ENCODE results near the gene SEMA4G. TPM values are rescaled to one million over a fixed set of nuclear protein-coding genes. Genes with fewer than 3 reads are reported as not detected.
A peak's percentile ranks its signal among the peaks of the same experiment; 100 is the strongest.

Gene SEMA4G
- total and polyA plus RNA-seq, 2 of the 4 experiments (the other 2 are of a cell fraction), result 0.90 to 8.7 TPM

GRCh38 chr10:101002456-101002855, 33.2 kb downstream of the SEMA4G start:
- CTCF ChIA-PET, result interaction anchor here (1.5 to 3.2 kb wide), 2 partner anchors 9 to 12 kb away, joined by 4 to 10 read pairs; no protein-coding TSS in a partner anchor
- DNase-seq, result no peak
- peak overlapping the region; percentile 76 for H3K9ac ChIP-seq (ENCODE audit: low read depth, low read length)

More at GRCh38 chr10:101002456-101002855, 33.2 kb downstream of the SEMA4G start:
- dilution Hi-C loops (cut with HindIII; ENCODE audit: low sequenced_read_pairs, unreplicated experiment), result no loop called here
- Histone ChIP-seq H2BK5ac (ENCODE audit: low read depth, low read length, poor library complexity, severe bottlenecking) (peak overlapping the region; percentile 57), H4K5ac (ENCODE audit: low read depth, low read length) (no peak overlapping the region), H3K27ac (ENCODE audit: insufficient read depth, low read length) (peak overlapping the region; percentile 91), H3K36me3 (ENCODE audit: control insufficient read depth, insufficient read depth, low read length) (peaks cover 47% of the 10 kb centered on the region), H2AFZ (replicated peaks; ENCODE audit: low read length, poor library complexity) (no peak overlapping the region), H3K4me1 (ENCODE audit: control insufficient read depth, insufficient read depth, low read length) (peaks cover 33% of the 10 kb centered on the region), H2AK5ac (ENCODE audit: low read depth, low read length) (peak overlapping the region; percentile 56; the same call in 1 of the 2 replicates), H2BK20ac (ENCODE audit: low read depth, low read length) (no peak overlapping the region), H3K9me3 (ENCODE audit: control insufficient read depth, insufficient read depth, low read length) (no peaks in the 10 kb centered on the region), H4K8ac (ENCODE audit: low read depth in 2 of 2, low read length in 2 of 2) (no peak overlapping the region), H3K27me3 (ENCODE audit: control insufficient read depth, insufficient read depth, low read length) (no peaks in the 10 kb centered on the region), H3K14ac (replicated peaks; ENCODE audit: low read depth, low read length) (0 out of 2 replicates have a peak overlapping the region, but pooled peaks have one; percentile 14), H3K4me2 (ENCODE audit: low read depth, low read length) (peak overlapping the region; percentile 92; the same call in 1 of the 2 replicates), H3K4ac (ENCODE audit: low read depth, low read length) (peak overlapping the region; percentile 24), H3K9me1 (ENCODE audit: insufficient read depth, low read length) (peaks cover 4% of the 10 kb centered on the region; the same call in 1 of the 2 replicates), H4K20me1 (ENCODE audit: insufficient read depth, low read length) (peaks cover 64% of the 10 kb centered on the region), H3K56ac (ENCODE audit: extremely low read depth, insufficient read depth, low read length) (no peak overlapping the region), H3K18ac (ENCODE audit: low read depth, low read length) (no peak overlapping the region), H2AK9ac (replicated peaks; ENCODE audit: low read depth, low read length, poor library complexity) (peak overlapping the region; percentile 21), H2BK120ac (ENCODE audit: low read depth, low read length) (no peak overlapping the region), H3K4me3 (ENCODE audit: insufficient read depth, low read depth, low read length) (no peak overlapping the region), H2BK15ac (ENCODE audit: low read depth, low read length) (no peak overlapping the region), H4K91ac (ENCODE audit: insufficient read depth, low read depth, low read length) (no peak overlapping the region), H3K79me1 (ENCODE audit: low read depth in 1 of 2, low read length in 2 of 2) (peaks cover 22 to 73% of the 10 kb centered on the region in 2 experiments), H3K23ac (ENCODE audit: low read depth, low read length) (peak overlapping the region; percentile 15; the same call in 1 of the 2 replicates)
- intact Hi-C loops (cut with micrococcal nuclease), result no loop called here
- in situ Hi-C loops (cut with MboI; ENCODE audit: low sequenced_read_pairs), result no loop called here
- WGBS, 2 experiments (ENCODE audit: extremely low coverage in 2 of 2, insufficient read length in 1 of 2), result 91% methylated on average over 5 of the region's 11 CpGs; no CpG with 5 or more reads in 1 of the 2 experiments
- TF ChIP-seq SMC3 (IDR thresholded peaks at IDR 0.05; ENCODE audit: low read depth, low read length) (no peak), MAFK (IDR thresholded peaks at IDR 0.05; ENCODE audit: low read depth, low read length) (no peak), CEBPB (IDR thresholded peaks at IDR 0.05; ENCODE audit: low read depth, low read length) (no peak), FOS (IDR thresholded peaks at IDR 0.05; ENCODE audit: low read depth, low read length) (no peak)
- TF ChIP-seq, protein P1, sequence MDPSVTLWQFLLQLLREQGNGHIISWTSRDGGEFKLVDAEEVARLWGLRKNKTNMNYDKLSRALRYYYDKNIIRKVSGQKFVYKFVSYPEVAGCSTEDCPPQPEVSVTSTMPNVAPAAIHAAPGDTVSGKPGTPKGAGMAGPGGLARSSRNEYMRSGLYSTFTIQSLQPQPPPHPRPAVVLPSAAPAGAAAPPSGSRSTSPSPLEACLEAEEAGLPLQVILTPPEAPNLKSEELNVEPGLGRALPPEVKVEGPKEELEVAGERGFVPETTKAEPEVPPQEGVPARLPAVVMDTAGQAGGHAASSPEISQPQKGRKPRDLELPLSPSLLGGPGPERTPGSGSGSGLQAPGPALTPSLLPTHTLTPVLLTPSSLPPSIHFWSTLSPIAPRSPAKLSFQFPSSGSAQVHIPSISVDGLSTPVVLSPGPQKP (IDR thresholded peaks at IDR 0.05; ENCODE audit: borderline replicate concordance, low read depth, low read length), result no peak
- POLR2A ChIA-PET (ENCODE audit: unreplicated experiment), result interaction anchor here (0.5 kb wide), 1 partner anchor 507 kb away, joined by 9 read pairs; no protein-coding TSS in a partner anchor
- no TSS peak for BruUV-seq (replicated peaks)
- no peak for ATAC-seq (ENCODE audit: low read depth)
